Progenitor cell of endocrine pancreas (in vitro differentiated cells): ENCODE measurements around the gene SPTBN4. TPM values are rescaled to one million over a fixed set of nuclear protein-coding genes. Genes with fewer than 3 reads are reported as not detected.
"Not testable (repeated sequence)": the region's sequence is repeated elsewhere in the genome, so short reads cannot be mapped to it uniquely, and the experiment has no call there.

ENCODE experiments used
- DNase-seq: peaks from one replicate; pipeline ENCODE4 v3.0.0; 2021; ENCODE audit warnings: low spot score; ENCODE audit not compliant: unreplicated experiment
- H3K27ac Mint-ChIP-seq: 2 replicates; pipeline ENCODE4 v1.8.0; 2021; ENCODE audit warnings: mild to moderate bottlenecking, moderate library complexity, mixed read lengths
- H3K27me3 Mint-ChIP-seq: 2 replicates; pipeline ENCODE4 v1.8.0; 2021; ENCODE audit warnings: mixed read lengths
- H3K36me3 Mint-ChIP-seq: 2 replicates; pipeline ENCODE4 v1.8.0; 2022; ENCODE audit warnings: mixed read lengths; ENCODE audit not compliant: insufficient read depth
- H3K4me1 Mint-ChIP-seq: 2 replicates; pipeline ENCODE4 v1.8.0; 2021; ENCODE audit warnings: low read depth, mixed read lengths
- H3K4me3 Mint-ChIP-seq: 2 replicates; pipeline ENCODE4 v1.8.0; 2021; ENCODE audit warnings: low read depth, mild to moderate bottlenecking, moderate library complexity, mixed read lengths
- H3K9me3 Mint-ChIP-seq: 2 replicates; pipeline ENCODE4 v1.8.0; 2021; ENCODE audit warnings: low read depth, mixed read lengths
- CTCF ChIP-seq: fragments of 200-600 bp; sonication (generic); IDR thresholded peaks from one replicate; pipeline ENCODE4 v1.5.0; 2021; ENCODE audit warnings: antibody characterized with exemption, mild to moderate bottlenecking; ENCODE audit not compliant: unreplicated experiment
- total RNA-seq: library from RNA; stranded (reverse); gene quantifications from 2 replicates; pipeline ENCODE4 v1.2.1, GENCODE V29; 2021

Gene SPTBN4
- total RNA-seq, 1 donor from 2014 or later, result 3.1 TPM

- DNase-seq, result no peak
- Mint-ChIP-seq H3K9me3 (no peaks in the 10 kb centered on the region), H3K36me3 (no peaks in the 10 kb centered on the region), H3K4me1 (peaks cover 13% of the 10 kb centered on the region), H3K27me3 (peaks cover 28% of the 10 kb centered on the region), H3K27ac (no peak overlapping the region), H3K4me3 (no peak overlapping the region)
- TF ChIP-seq CTCF, result no peak
Measured at GRCh38 chr19:40469011-40469410, 2.2 kb downstream of the SPTBN4 start.

- Mint-ChIP-seq H3K36me3 (no peaks in the 10 kb centered on the region), H3K27ac (no peak overlapping the region), H3K9me3 (no peaks in the 10 kb centered on the region), H3K27me3 (peaks cover 25% of the 10 kb centered on the region), H3K4me3 (no peak overlapping the region), H3K4me1 (peaks cover 6% of the 10 kb centered on the region)
- DNase-seq, result no peak
- TF ChIP-seq CTCF, result no peak
Measured at GRCh38 chr19:40471111-40471510, 4.3 kb downstream of the SPTBN4 start.

- H3K4me3 Mint-ChIP-seq, result no peak overlapping the region
- H3K27ac Mint-ChIP-seq, result no peak overlapping the region
- H3K4me1 Mint-ChIP-seq, result no peaks in the 10 kb centered on the region
- TF ChIP-seq CTCF, result no peak
- H3K27me3 Mint-ChIP-seq, result peaks cover 20% of the 10 kb centered on the region
- H3K9me3 Mint-ChIP-seq, result no peaks in the 10 kb centered on the region
- no peaks in the 10 kb centered on the region for H3K36me3 Mint-ChIP-seq
- DNase-seq, result no peak
Measured at GRCh38 chr19:40472516-40472915, 5.7 kb downstream of the SPTBN4 start.

- Mint-ChIP-seq H3K36me3 (no peaks in the 10 kb centered on the region), H3K9me3 (no peaks in the 10 kb centered on the region), H3K27ac (no peak overlapping the region), H3K4me3 (no peak overlapping the region), H3K27me3 (peaks cover 14% of the 10 kb centered on the region), H3K4me1 (no peaks in the 10 kb centered on the region)
- TF ChIP-seq CTCF, result no peak
- no peak for DNase-seq
Measured at GRCh38 chr19:40474737-40475136, 7.9 kb downstream of the SPTBN4 start.

- H3K4me3 Mint-ChIP-seq, H3K36me3 Mint-ChIP-seq, H3K4me1 Mint-ChIP-seq, DNase-seq, H3K9me3 Mint-ChIP-seq, H3K27ac Mint-ChIP-seq: not testable (repeated sequence)
- H3K27me3 Mint-ChIP-seq, result peaks cover 19% of the 10 kb centered on the region
Measured at GRCh38 chr19:40475878-40476644, 9.3 kb downstream of the SPTBN4 start.

- Mint-ChIP-seq H3K36me3 (no peaks in the 10 kb centered on the region), H3K4me1 (no peaks in the 10 kb centered on the region), H3K27ac (no peak overlapping the region), H3K27me3 (peaks cover 42% of the 10 kb centered on the region), H3K4me3 (no peak overlapping the region), H3K9me3 (peaks cover 1% of the 10 kb centered on the region)
- TF ChIP-seq CTCF, result no peak
- no peak for DNase-seq
Measured at GRCh38 chr19:40486017-40486416, 19.2 kb downstream of the SPTBN4 start.
